H1 (cell line): Measurements from ENCODE around the gene DDR2. TPM values are rescaled to one million over a fixed set of nuclear protein-coding genes. Genes with fewer than 3 reads are reported as not detected.

Experiments used
- CTCF ChIA-PET: fragments of 300-600 bp; sonication (Branson Sonifier 250); formaldehyde crosslinking; loops from one replicate; lab custom pipeline; 2021; ENCODE audit not compliant: partially characterized antibody; lab: Charles Lee
- POLR2A ChIA-PET: fragments of 300-600 bp; sonication (Branson Sonifier 250); formaldehyde crosslinking; loops from one replicate; lab custom pipeline; 2021; ENCODE audit warnings: inconsistent platforms; ENCODE audit not compliant: partially characterized antibody; lab: Charles Lee
- DNase-seq, 2 experiments: peaks; one replicate each; pipeline versions ENCODE4 v3.0.0 to v3.0.0-alpha.2; 2010 to 2022; ENCODE audit warnings: low spot score in 2 of 2, low read depth in 1 of 2, mixed read lengths in 1 of 2
- FAIRE-seq: peaks from 2 replicates; lab custom pipeline; 2011; peaks lifted over from hg19 to GRCh38; lab: Jason Lieb, UNC
- H2AFZ ChIP-seq: 2 replicates; pipeline ENCODE4 v1.8.1; 2012; ENCODE audit warnings: low read length, inconsistent platforms
- H2AK5ac ChIP-seq: 2 replicates; pipeline ENCODE4 v1.6.1; 2013; ENCODE audit warnings: low read depth, low read length
- H2BK120ac ChIP-seq: replicated peaks from 2 replicates; pipeline ENCODE3; 2013; ENCODE audit warnings: low read depth, low read length, inconsistent platforms
- H2BK12ac ChIP-seq: 2 replicates; pipeline ENCODE4 v1.6.1; 2013; ENCODE audit warnings: low read depth, low read length
- H2BK15ac ChIP-seq: 2 replicates; pipeline ENCODE4 v1.6.1; 2013; ENCODE audit warnings: low read length
- H2BK20ac ChIP-seq: 2 replicates; pipeline ENCODE4 v1.6.1; 2013; ENCODE audit warnings: low read length
- H2BK5ac ChIP-seq: 2 replicates; pipeline ENCODE4 v1.6.1; 2013; ENCODE audit warnings: low read depth, low read length
- H3K14ac ChIP-seq: 2 replicates; pipeline ENCODE4 v1.6.1; 2013; ENCODE audit warnings: inconsistent platforms; ENCODE audit not compliant: insufficient read length
- H3K18ac ChIP-seq: 2 replicates; pipeline ENCODE4 v1.6.1; 2013; ENCODE audit warnings: low read length; ENCODE audit errors: extremely low read depth
- H3K23ac ChIP-seq: 2 replicates; pipeline ENCODE4 v1.6.1; 2013; ENCODE audit warnings: inconsistent platforms; ENCODE audit not compliant: insufficient read length
- H3K23me2 ChIP-seq: 2 replicates; pipeline ENCODE4 v1.6.1; 2013; ENCODE audit warnings: low read depth, low read length
- H3K27ac ChIP-seq: 2 replicates; pipeline ENCODE4 v1.6.1; 2011; ENCODE audit warnings: low read depth, low read length, inconsistent platforms
- H3K27me3 ChIP-seq, 4 experiments: replicated peaks in 1 of 4; 1 replicate in 1 of 4; 2 replicates in 3 of 4; pipeline versions ENCODE4 v1.6.1 to v1.8.1; 2011 to 2013; ENCODE audit warnings: low read length in 3 of 4, mild to moderate bottlenecking in 3 of 4, inconsistent platforms in 2 of 4, mixed read lengths in 2 of 4, moderate library complexity in 1 of 4; ENCODE audit not compliant: control insufficient read depth in 3 of 4, insufficient read depth in 3 of 4; ENCODE audit errors: extremely low read depth in 1 of 4
- H3K36me3 ChIP-seq, 4 experiments: 2 replicates each; pipeline versions ENCODE4 v1.6.1 to v1.8.1; 2011 to 2013; ENCODE audit warnings: mild to moderate bottlenecking in 4 of 4, low read length in 3 of 4, moderate library complexity in 2 of 4, control low read depth in 1 of 4, inconsistent platforms in 1 of 4; ENCODE audit not compliant: insufficient read depth in 4 of 4, control insufficient read depth in 2 of 4
- H3K4ac ChIP-seq: replicated peaks from 2 replicates; pipeline ENCODE3; 2013; ENCODE audit warnings: low read length, low read depth, mixed read lengths, inconsistent platforms; ENCODE audit not compliant: insufficient read length
- H3K4me1 ChIP-seq, 4 experiments: replicated peaks in 1 of 4; 1 replicate in 1 of 4; 2 replicates in 3 of 4; pipeline versions ENCODE4 v1.6.1 to v1.8.1; 2011 to 2013; ENCODE audit warnings: low read length in 3 of 4, inconsistent platforms in 2 of 4, mixed read lengths in 1 of 4; ENCODE audit not compliant: insufficient read depth in 4 of 4, control insufficient read depth in 3 of 4
- H3K4me2 ChIP-seq, 2 experiments: 2 replicates each; pipeline versions ENCODE4 v1.6.1 to v1.8.1; 2011 to 2013; ENCODE audit warnings: low read depth in 2 of 2, low read length in 2 of 2, control low read depth in 1 of 2, inconsistent platforms in 1 of 2, mild to moderate bottlenecking in 1 of 2; ENCODE audit not compliant: insufficient read depth in 1 of 2
- H3K4me3 ChIP-seq, 4 experiments: fragments of 200-600, 300-600 bp in 1 of 4; sonication (generic), shearing (Covaris generic), sonication (Bioruptor Twin) in 1 of 4; 2 replicates each; pipeline versions ENCODE4 v1.5.1 to v1.8.1; 2011 to 2016; ENCODE audit warnings: low read length in 4 of 4, low read depth in 3 of 4, control low read depth in 2 of 4, inconsistent platforms in 2 of 4, mild to moderate bottlenecking in 2 of 4, mixed read lengths in 1 of 4, moderate library complexity in 1 of 4; ENCODE audit not compliant: insufficient read depth in 2 of 4; ENCODE audit errors: extremely low read depth in 1 of 4
- H3K56ac ChIP-seq: replicated peaks from 2 replicates; pipeline ENCODE3; 2013; ENCODE audit warnings: low read depth, mild to moderate bottlenecking, mixed read lengths, low read length, inconsistent platforms; ENCODE audit not compliant: insufficient read length
- H3K79me1 ChIP-seq: 2 replicates; pipeline ENCODE4 v1.6.1; 2013; ENCODE audit warnings: low read depth, low read length, control low read depth
- H3K79me2 ChIP-seq, 2 experiments: 2 replicates each; pipeline versions ENCODE4 v1.6.1 to v1.8.1; 2012 to 2013; ENCODE audit warnings: low read length in 2 of 2, mild to moderate bottlenecking in 2 of 2, inconsistent platforms in 1 of 2; ENCODE audit not compliant: insufficient read depth in 2 of 2, control insufficient read depth in 1 of 2
- H3K9ac ChIP-seq, 4 experiments: replicated peaks in 1 of 4; 1 replicate in 1 of 4; 2 replicates in 3 of 4; pipeline versions ENCODE4 v1.6.1 to v1.8.1; 2011 to 2013; ENCODE audit warnings: low read depth in 3 of 4, low read length in 3 of 4, control low read depth in 2 of 4, mild to moderate bottlenecking in 2 of 4, moderate library complexity in 2 of 4, inconsistent platforms in 1 of 4; ENCODE audit errors: extremely low read depth in 1 of 4
- H3K9me3 ChIP-seq, 2 experiments: 2 replicates each; pipeline versions ENCODE4 v1.6.1 to v1.8.1; 2012 to 2013; ENCODE audit warnings: mild to moderate bottlenecking in 2 of 2, moderate library complexity in 2 of 2, control low read depth in 1 of 2, inconsistent platforms in 1 of 2, low read depth in 1 of 2, low read length in 1 of 2, mixed read lengths in 1 of 2; ENCODE audit not compliant: insufficient read depth in 2 of 2
- H4K20me1 ChIP-seq, 2 experiments: replicated peaks in 1 of 2; 2 replicates each; pipeline versions ENCODE3 to v1.8.1; 2011 to 2013; ENCODE audit warnings: inconsistent platforms in 2 of 2, low read length in 2 of 2, mild to moderate bottlenecking in 1 of 2; ENCODE audit not compliant: insufficient read depth in 2 of 2, control insufficient read depth in 1 of 2
- H4K5ac ChIP-seq: 2 replicates; pipeline ENCODE4 v1.6.1; 2013; ENCODE audit warnings: low read length, low read depth, mixed read lengths, inconsistent platforms; ENCODE audit not compliant: insufficient read length
- H4K8ac ChIP-seq: 2 replicates; pipeline ENCODE4 v1.8.0; 2013; ENCODE audit warnings: mild to moderate bottlenecking, moderate library complexity, low read length, inconsistent platforms; ENCODE audit not compliant: insufficient read depth; ENCODE audit errors: extremely low read depth
- H4K91ac ChIP-seq: replicated peaks from 2 replicates; pipeline ENCODE3; 2013; ENCODE audit warnings: low read length, mixed read lengths, inconsistent platforms; ENCODE audit not compliant: insufficient read length
- CBX5 ChIP-seq: fragments of 300-800, 300-1000 bp; sonication (generic); IDR thresholded peaks from 2 replicates; pipeline ENCODE4 v1.7.1; 2016; ENCODE audit warnings: antibody characterized with exemption, low read length, low read depth
- CTBP2 ChIP-seq: IDR thresholded peaks from 2 replicates; pipeline ENCODE4 v1.7.0; 2011; ENCODE audit warnings: borderline replicate concordance, mild to moderate bottlenecking, moderate library complexity, mixed read lengths, low read length; ENCODE audit not compliant: insufficient read depth, insufficient read length
- EGR1 ChIP-seq: IDR thresholded peaks from 2 replicates; pipeline ENCODE4 v1.6.1; 2011; ENCODE audit warnings: low read depth, low read length, borderline replicate concordance
- TCF12 ChIP-seq: IDR thresholded peaks from 2 replicates; pipeline ENCODE4 v1.6.1; 2011; ENCODE audit warnings: low read depth, mild to moderate bottlenecking, low read length
- USF2 ChIP-seq: IDR thresholded peaks from 2 replicates; pipeline ENCODE4 v1.6.1; 2011; ENCODE audit warnings: low read length, improper control_type of control experiment
- YY1 ChIP-seq: IDR thresholded peaks from 2 replicates; pipeline ENCODE4 v1.6.1; 2011; ENCODE audit warnings: low read depth, mild to moderate bottlenecking, low read length
- ZNF274 ChIP-seq: IDR thresholded peaks from 2 replicates; pipeline ENCODE4 v1.7.0; 2012; ENCODE audit warnings: low read length, borderline replicate concordance; ENCODE audit errors: extremely low read depth
- WGBS, 2 experiments: shearing (Covaris generic) in 1 of 2; methylation state at CpG; one replicate each; pipeline versions ENCODE4 v1.1.6 to v1.1.7; 2013 to 2015; ENCODE audit warnings: low lambda C conversion rate in 2 of 2, mixed read lengths in 2 of 2, inconsistent platforms in 1 of 2, low coverage in 1 of 2, missing lambda C conversion rate in 1 of 2; ENCODE audit not compliant: insufficient replicate concordance in 2 of 2, insufficient coverage in 1 of 2, insufficient read length in 1 of 2; ENCODE audit errors: extremely low coverage in 1 of 2, missing lambda C conversion rate in 1 of 2; 5-methylcytosine and 5-hydroxymethylcytosine counted together
- polyA plus RNA-seq, 7 experiments: library from polyadenylated mRNA; depleted of rRNA in 3 of 7; stranded (reverse) in 5 of 7; unstranded in 2 of 7; fragments of >200 nt in 5 of 7; fragments of 200-250 nt in 2 of 7; gene quantifications; 1 replicate in 5 of 7; 2 replicates in 1 of 7; 4 replicates in 1 of 7; pipeline versions ENCODE4 v1.2.1 to v1.2.3, GENCODE V29; 2011 to 2013; ENCODE audit warnings: missing spikeins in 2 of 7, mixed read lengths in 2 of 7
- total RNA-seq: library from RNA; stranded (reverse); fragmentation: NEBNext Ultra II Directional; extraction: Animal tissue kit (Norgen Biotek cat#: 25700); gene quantifications from 2 replicates; pipeline ENCODE4 v1.2.1, GENCODE V29; 2021

DDR2 gene
- total and polyA plus RNA-seq, 2 of the 8 experiments (the other 6 are each of a cell fraction or from before 2014, with no cell fraction given) = 1.00 to 2.1 TPM

- Histone ChIP-seq H3K79me2 (no peaks in the 10 kb centered on the region), H2BK20ac (no peak overlapping the region)
Measured at GRCh38 chr1:162697140-162697895, 65.1 kb downstream of the DDR2 start.

More at GRCh38 chr1:162697140-162697895, 65.1 kb downstream of the DDR2 start:
- no peak overlapping the region for H3K56ac ChIP-seq
- no peak overlapping the region for H3K14ac ChIP-seq
- H3K18ac ChIP-seq = no peak overlapping the region
- H3K4me3 ChIP-seq = peak overlapping the region in 1 of 4 experiments; percentile 39; a peak in 2 of 8 replicates
- no peak overlapping the region for H3K27ac ChIP-seq
- H2BK12ac ChIP-seq = 0 out of 2 replicates have a peak overlapping the region, but pooled peaks have one; percentile 53
- H3K27me3 ChIP-seq = no peaks in the 10 kb centered on the region
- H3K79me1 ChIP-seq = no peaks in the 10 kb centered on the region
- ChIA-PET POLR2A (interaction anchor here (0.6 to 3.0 kb wide), 2 partner anchors 65 to 124 kb away, joined by 3 to 7 read pairs; partner anchors contain the start of gene DDR2), CTCF (interaction anchor here (1.0 to 5.2 kb wide), 5 partner anchors 8 to 84 kb away, joined by 3 to 19 read pairs (median 3); no protein-coding TSS in a partner anchor)
- H3K23me2 ChIP-seq = no peaks in the 10 kb centered on the region
- peaks cover 1 to 13% (median 6%) of the 10 kb centered on the region in 4 experiments; a peak in 6 of 7 replicates for H3K4me1 ChIP-seq
- no peaks in the 10 kb centered on the region for H4K20me1 ChIP-seq
- WGBS, 2 experiments = 90% methylated on average over 6 of the region's 6 CpGs; no CpG with 5 or more reads in 1 of the 2 experiments
- H3K9me3 ChIP-seq = no peaks in the 10 kb centered on the region
- no peak for DNase-seq
- no peak overlapping the region for H3K4ac ChIP-seq
- peak overlapping the region; percentile 52 to 68; a peak in 3 of 4 replicates for H3K4me2 ChIP-seq
- H2AK5ac ChIP-seq = no peak overlapping the region
- H2BK120ac ChIP-seq = no peak overlapping the region
- H4K91ac ChIP-seq = no peak overlapping the region
- H2BK5ac ChIP-seq = 0 out of 2 replicates have a peak overlapping the region, but pooled peaks have one; percentile 67
- no peak for FAIRE-seq
- no peak overlapping the region for H2AFZ ChIP-seq
- no peak overlapping the region for H3K23ac ChIP-seq
- H3K36me3 ChIP-seq = no peaks in the 10 kb centered on the region
- H4K8ac ChIP-seq = no peak overlapping the region
- no peak overlapping the region for H2BK15ac ChIP-seq
- no peak overlapping the region for H3K9ac ChIP-seq
- no peak overlapping the region for H4K5ac ChIP-seq
- TF ChIP-seq TCF12 (no peak), CBX5 (no peak), ZNF274 (no peak), EGR1 (no peak), CTBP2 (no peak), YY1 (no peak), USF2 (no peak)
